Transverse colon (tissue), 4 donors: Measurements from ENCODE around the gene VSTM4.

Experiments used
- CTCF ChIP-seq, 5 experiments: fragments of 200-600 bp in 3 of 5; fragments of 450-650 bp in 2 of 5; sonication (generic) in 3 of 5; IDR thresholded peaks; 1 replicate in 2 of 5; 2 replicates in 3 of 5; pipeline ENCODE4 v1.5.1; 2016 to 2017; ENCODE audit warnings: antibody characterized with exemption in 5 of 5, inconsistent platforms in 3 of 5, mild to moderate bottlenecking in 2 of 5, moderate library complexity in 1 of 5
- POLR2A ChIP-seq: fragments of 450-650 bp; IDR thresholded peaks from one replicate; pipeline ENCODE4 v1.6.1; 2016; ENCODE audit warnings: antibody characterized with exemption, mild to moderate bottlenecking, moderate library complexity
- POLR2AphosphoS5 ChIP-seq, 3 donors: sonication (generic); formaldehyde crosslinking; IDR thresholded peaks; one replicate each; pipeline ENCODE4 v1.6.1; 2016; ENCODE audit warnings: antibody characterized with exemption in 3 of 3

- TF ChIP-seq CTCF (IDR thresholded peaks at IDR 0.05) (no peak), POLR2AphosphoS5 (IDR thresholded peaks at IDR 0.05) (no peak), POLR2A (no peak)
Measured at GRCh38 chr10:49119746-49120145, 4.4 kb upstream of the VSTM4 start.
